GM12878 (cell line): ENCODE data around the gene CBLB. TPM values are rescaled to one million over a fixed set of nuclear protein-coding genes. Genes with fewer than 3 reads are reported as not detected.

Source experiments
- ATAC-seq: fragments of 200-7000 bp; cut with Tn5 transposase; 3 replicates; pipeline ENCODE4 v1.9.1; 2020; ENCODE audit warnings: mild to moderate bottlenecking, moderate library complexity
- BruUV-seq: library from RNA; stranded (reverse); fragments of 400-500 nt; replicated peaks from 2 replicates; lab custom pipeline; 2021; lab: Mats Ljungman, UMichigan
- CTCF ChIA-PET: fragments of 300-600 bp; sonication (Branson Sonifier 250); formaldehyde crosslinking; extraction: SDS; loops from one replicate; lab custom pipeline; 2021; ENCODE audit warnings: inconsistent platforms; lab: Yijun Ruan, JAX
- POLR2A ChIA-PET: fragments of 350-600 bp; formaldehyde crosslinking; extraction: SDS; loops from one replicate; lab custom pipeline; 2021; ENCODE audit warnings: inconsistent platforms; lab: Charles Lee
- RAD21 ChIA-PET: fragments of 300-600 bp; sonication (Branson Sonifier 250); formaldehyde crosslinking; loops from one replicate; lab custom pipeline; 2023; ENCODE audit warnings: antibody characterized with exemption; ENCODE audit not compliant: unreplicated experiment; lab: Charles Lee
- SMC1A ChIA-PET: fragments of 300-600 bp; sonication (Branson Sonifier 250); formaldehyde crosslinking; loops from one replicate; lab custom pipeline; 2023; ENCODE audit not compliant: unreplicated experiment, uncharacterized antibody; lab: Charles Lee
- DNase-seq: peaks from one replicate; pipeline ENCODE4 v3.0.0-alpha.2; 2011; ENCODE audit warnings: low read depth, low spot score
- FAIRE-seq: peaks from 3 replicates; lab custom pipeline; 2011; peaks lifted over from hg19 to GRCh38; lab: Jason Lieb, UNC
- H2AFZ ChIP-seq: 2 replicates; pipeline ENCODE4 v1.6.0; 2011; ENCODE audit warnings: low read depth, low read length, control low read depth; ENCODE audit not compliant: control insufficient read depth
- H3K27ac ChIP-seq: 2 replicates; pipeline ENCODE4 v1.5.1; 2011; ENCODE audit warnings: control low read depth; ENCODE audit not compliant: control insufficient read depth, insufficient read depth
- H3K27me3 ChIP-seq, 2 experiments: replicated peaks in 1 of 2; 2 replicates each; pipeline versions ENCODE4 v1.6.0 to v1.6.1; 2011; ENCODE audit warnings: low read length in 1 of 2; ENCODE audit not compliant: control insufficient read depth in 2 of 2, insufficient read depth in 2 of 2
- H3K36me3 ChIP-seq, 2 experiments: 2 replicates each; pipeline ENCODE4 v1.5.1; 2011; ENCODE audit warnings: low read length in 1 of 2; ENCODE audit not compliant: control insufficient read depth in 2 of 2, insufficient read depth in 2 of 2
- H3K4me1 ChIP-seq: 2 replicates; pipeline ENCODE4 v1.6.1; 2011; ENCODE audit warnings: mild to moderate bottlenecking, low read length, moderate library complexity, mixed read lengths; ENCODE audit not compliant: control insufficient read depth, insufficient read depth
- H3K4me2 ChIP-seq: 2 replicates; pipeline ENCODE4 v1.6.0; 2011; ENCODE audit warnings: control low read depth; ENCODE audit not compliant: control insufficient read depth, insufficient read depth
- H3K4me3 ChIP-seq: fragments of 200-600 bp; sonication (generic); 2 replicates; pipeline ENCODE4 v1.5.1; 2016
- H3K79me2 ChIP-seq: 2 replicates; pipeline ENCODE4 v1.6.0; 2011; ENCODE audit warnings: low read length; ENCODE audit not compliant: control insufficient read depth, insufficient read depth
- H3K9ac ChIP-seq: 2 replicates; pipeline ENCODE4 v1.8.0; 2011; ENCODE audit warnings: low read length, control low read depth, mixed read lengths; ENCODE audit not compliant: control insufficient read depth, insufficient read depth
- H3K9me3 ChIP-seq: replicated peaks from 3 replicates; pipeline ENCODE4 v1.5.1; 2011; ENCODE audit warnings: mild to moderate bottlenecking, low read length; ENCODE audit not compliant: control insufficient read depth, insufficient read depth
- H4K20me1 ChIP-seq: 2 replicates; pipeline ENCODE4 v1.6.0; 2011; ENCODE audit not compliant: control insufficient read depth, insufficient read depth
- EP300 ChIP-seq, 2 experiments: fragments of 150-350 bp in 1 of 2; IDR thresholded peaks; 2 replicates each; pipeline ENCODE4 v1.6.1; 2011 to 2012; ENCODE audit warnings: low read depth in 2 of 2, low read length in 2 of 2, borderline replicate concordance in 1 of 2, improper control_type of control experiment in 1 of 2, inconsistent platforms in 1 of 2; ENCODE audit not compliant: control insufficient read depth in 1 of 2
- IRF4 ChIP-seq: IDR thresholded peaks from 2 replicates; pipeline ENCODE4 v1.6.1; 2011; ENCODE audit warnings: low read depth, low read length
- LARP7 ChIP-seq: fragments of 450-650 bp; IDR thresholded peaks from 2 replicates; pipeline ENCODE4 v1.6.1; 2017; ENCODE audit warnings: mild to moderate bottlenecking
- SMARCA5 ChIP-seq: fragments of 450-650 bp; IDR thresholded peaks from 2 replicates; pipeline ENCODE4 v1.6.1; 2017; ENCODE audit warnings: mild to moderate bottlenecking
- YY1 ChIP-seq: IDR thresholded peaks from 2 replicates; pipeline ENCODE4 v1.6.1; 2011; ENCODE audit warnings: low read depth, mild to moderate bottlenecking, low read length
- ZNF384 ChIP-seq: IDR thresholded peaks from 2 replicates; pipeline ENCODE4 v1.6.1; 2012; ENCODE audit warnings: low read depth, mild to moderate bottlenecking, low read length, improper control_type of control experiment, borderline replicate concordance
- WGBS: methylation state at CpG from one replicate; pipeline ENCODE4 v1.1.6; 2016; ENCODE audit warnings: low lambda C conversion rate; ENCODE audit not compliant: insufficient replicate concordance, insufficient coverage; ENCODE audit errors: missing lambda C conversion rate; 5-methylcytosine and 5-hydroxymethylcytosine counted together
- in situ Hi-C: fragments of 300-500 bp; cut with MboI; formaldehyde crosslinking; loops from 9 replicates; pipeline ENCODE4 v1.14.3; 2018; ENCODE audit warnings: mixed read lengths
- intact Hi-C: fragments of 100-400 bp; cut with micrococcal nuclease; formaldehyde crosslinking; loops from one replicate; pipeline ENCODE4 v1.14.2; 2022; ENCODE audit not compliant: unreplicated experiment
- polyA plus RNA-seq, 11 experiments: library from polyadenylated mRNA; depleted of rRNA in 4 of 11; unstranded in 6 of 11; stranded (reverse) in 5 of 11; fragments of >200 nt; fragmentation: Nextera tagmentation in 4 of 11; fragmentation: Illumina TruSeq in 1 of 11; extraction: Ambion mirVana in 4 of 11; extraction: Trizol in 1 of 11; gene quantifications; 1 replicate in 1 of 11; 2 replicates in 10 of 11; pipeline versions ENCODE4 v1.2.1 to v1.2.3, GENCODE V29; 2011 to 2016; ENCODE audit warnings: inconsistent platforms in 2 of 11, missing spikeins in 2 of 11, low read depth in 1 of 11
- total RNA-seq, 4 experiments: library from RNA; depleted of rRNA in 3 of 4; stranded (reverse); fragments of >200 nt in 3 of 4; fragmentation: Illumina TruSeq in 1 of 4; extraction: Trizol in 1 of 4; gene quantifications; 2 replicates each; pipeline versions ENCODE4 v1.2.1 to v1.2.3, GENCODE V29; 2013 to 2021
- TF ChIP-seq, protein P1 (sequence below): fragments of 450-650 bp; formaldehyde crosslinking; IDR thresholded peaks from 2 replicates; pipeline ENCODE4 v1.4.0; 2020; ENCODE audit warnings: mild to moderate bottlenecking, moderate library complexity
- TF ChIP-seq, protein P2 (sequence below): fragments of 450-650 bp; IDR thresholded peaks from 2 replicates; pipeline ENCODE4 v1.6.1; 2016; ENCODE audit warnings: mild to moderate bottlenecking

The CBLB gene
- total and polyA plus RNA-seq, 10 of the 15 experiments (the other 5 are each of a cell fraction or from before 2014, with no cell fraction given) = 17.2 to 107 (median 41.9) TPM

- TF ChIP-seq, protein P1, sequence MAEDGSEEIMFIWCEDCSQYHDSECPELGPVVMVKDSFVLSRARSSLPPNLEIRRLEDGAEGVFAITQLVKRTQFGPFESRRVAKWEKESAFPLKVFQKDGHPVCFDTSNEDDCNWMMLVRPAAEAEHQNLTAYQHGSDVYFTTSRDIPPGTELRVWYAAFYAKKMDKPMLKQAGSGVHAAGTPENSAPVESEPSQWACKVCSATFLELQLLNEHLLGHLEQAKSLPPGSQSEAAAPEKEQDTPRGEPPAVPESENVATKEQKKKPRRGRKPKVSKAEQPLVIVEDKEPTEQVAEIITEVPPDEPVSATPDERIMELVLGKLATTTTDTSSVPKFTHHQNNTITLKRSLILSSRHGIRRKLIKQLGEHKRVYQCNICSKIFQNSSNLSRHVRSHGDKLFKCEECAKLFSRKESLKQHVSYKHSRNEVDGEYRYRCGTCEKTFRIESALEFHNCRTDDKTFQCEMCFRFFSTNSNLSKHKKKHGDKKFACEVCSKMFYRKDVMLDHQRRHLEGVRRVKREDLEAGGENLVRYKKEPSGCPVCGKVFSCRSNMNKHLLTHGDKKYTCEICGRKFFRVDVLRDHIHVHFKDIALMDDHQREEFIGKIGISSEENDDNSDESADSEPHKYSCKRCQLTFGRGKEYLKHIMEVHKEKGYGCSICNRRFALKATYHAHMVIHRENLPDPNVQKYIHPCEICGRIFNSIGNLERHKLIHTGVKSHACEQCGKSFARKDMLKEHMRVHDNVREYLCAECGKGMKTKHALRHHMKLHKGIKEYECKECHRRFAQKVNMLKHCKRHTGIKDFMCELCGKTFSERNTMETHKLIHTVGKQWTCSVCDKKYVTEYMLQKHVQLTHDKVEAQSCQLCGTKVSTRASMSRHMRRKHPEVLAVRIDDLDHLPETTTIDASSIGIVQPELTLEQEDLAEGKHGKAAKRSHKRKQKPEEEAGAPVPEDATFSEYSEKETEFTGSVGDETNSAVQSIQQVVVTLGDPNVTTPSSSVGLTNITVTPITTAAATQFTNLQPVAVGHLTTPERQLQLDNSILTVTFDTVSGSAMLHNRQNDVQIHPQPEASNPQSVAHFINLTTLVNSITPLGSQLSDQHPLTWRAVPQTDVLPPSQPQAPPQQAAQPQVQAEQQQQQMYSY = no peak
- TF ChIP-seq IRF4 (no peak), LARP7 (no peak), EP300 (IDR thresholded peaks at IDR 0.05; ENCODE audit: borderline replicate concordance in 1 of 2, control insufficient read depth in 1 of 2, low read depth in 2 of 2, low read length in 2 of 2) (no peak)
- TF ChIP-seq, all 136 proteins: peak for 0
Measured at GRCh38 chr3:105842449-105842848, 26.4 kb downstream of the CBLB start (continued).

DNA sequence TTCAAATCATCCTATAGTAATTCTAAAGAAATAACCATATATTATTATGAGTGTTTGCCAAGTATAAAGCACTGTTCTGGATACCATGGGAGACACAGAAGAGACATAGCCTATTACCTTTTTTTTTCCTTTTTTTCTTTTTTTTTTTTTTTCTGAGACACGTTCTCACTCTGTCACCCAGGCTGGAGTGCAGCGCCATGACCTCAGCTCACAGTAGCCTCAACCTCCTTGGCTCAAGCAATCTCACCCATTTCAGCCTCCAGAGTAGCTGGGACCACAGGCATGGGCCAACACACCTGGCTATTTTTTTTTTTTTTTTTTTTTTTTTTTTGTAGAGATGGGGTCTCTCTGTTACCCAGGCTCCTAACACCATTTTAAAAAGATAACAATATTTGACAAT is 30.9 kb downstream of the CBLB start:
- in situ Hi-C loops (no loop called here), intact Hi-C loops (loop anchor here (1.0 to 10.0 kb wide), 8 partner anchors 24 to 464 kb away; no protein-coding TSS in a partner anchor)
- Histone ChIP-seq H3K4me3 (no peak overlapping the region), H3K36me3 (peaks cover 2 to 3% of the 10 kb centered on the region in 2 experiments; a peak in 2 of 4 replicates), H3K9me3 (no peaks in the 10 kb centered on the region; the same call in 2 of the 3 replicates), H3K4me1 (peaks cover 26% of the 10 kb centered on the region), H3K79me2 (peaks cover 5% of the 10 kb centered on the region), H3K4me2 (no peak overlapping the region), H4K20me1 (no peaks in the 10 kb centered on the region), H2AFZ (no peak overlapping the region), H3K27me3 (no peaks in the 10 kb centered on the region), H3K27ac (peak overlapping the region; percentile 86), H3K9ac (no peak overlapping the region)
- WGBS = 75% methylated on average over 2 of the region's 2 CpGs
- CTCF ChIA-PET = interaction anchor here (0.6 to 2.6 kb wide), 19 partner anchors 8 to 772 kb away, joined by 3 to 12 read pairs (median 5); partner anchors contain the start of gene CBLB
- SMC1A ChIA-PET = interaction anchor here (0.6 to 7.8 kb wide), 37 partner anchors 10 to 772 kb away, joined by 3 to 101 read pairs (median 8); partner anchors contain the start of gene CBLB
- TF ChIP-seq YY1 = 0 out of 2 replicates have a peak, but pooled peaks have one; percentile 12
- TF ChIP-seq ZNF384 = peak; percentile 68; the same call in 1 of the 2 replicates
- TF ChIP-seq, protein P2, sequence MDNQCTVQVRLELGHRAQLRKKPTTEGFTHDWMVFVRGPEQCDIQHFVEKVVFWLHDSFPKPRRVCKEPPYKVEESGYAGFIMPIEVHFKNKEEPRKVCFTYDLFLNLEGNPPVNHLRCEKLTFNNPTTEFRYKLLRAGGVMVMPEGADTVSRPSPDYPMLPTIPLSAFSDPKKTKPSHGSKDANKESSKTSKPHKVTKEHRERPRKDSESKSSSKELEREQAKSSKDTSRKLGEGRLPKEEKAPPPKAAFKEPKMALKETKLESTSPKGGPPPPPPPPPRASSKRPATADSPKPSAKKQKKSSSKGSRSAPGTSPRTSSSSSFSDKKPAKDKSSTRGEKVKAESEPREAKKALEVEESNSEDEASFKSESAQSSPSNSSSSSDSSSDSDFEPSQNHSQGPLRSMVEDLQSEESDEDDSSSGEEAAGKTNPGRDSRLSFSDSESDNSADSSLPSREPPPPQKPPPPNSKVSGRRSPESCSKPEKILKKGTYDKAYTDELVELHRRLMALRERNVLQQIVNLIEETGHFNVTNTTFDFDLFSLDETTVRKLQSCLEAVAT = 0 out of 2 replicates have a peak, but pooled peaks have one; percentile 16
- no peak for TF ChIP-seq SMARCA5
- FAIRE-seq = no peak
- BruUV-seq = no TSS peak
- RAD21 ChIA-PET = interaction anchor here (0.6 to 6.3 kb wide), 37 partner anchors 7 to 772 kb away, joined by 3 to 119 read pairs (median 7); partner anchors contain the start of gene CBLB
- DNase-seq = no peak
- no peak for ATAC-seq
- POLR2A ChIA-PET = interaction anchor here (0.5 to 4.5 kb wide), 17 partner anchors 10 to 1145 kb away, joined by 3 to 29 read pairs (median 5); partner anchors contain the start of gene CBLB
